Colonic mucosa (tissue), 4 donors: ENCODE measurements around the gene MVK. TPM values are rescaled to one million over a fixed set of nuclear protein-coding genes. Genes with fewer than 3 reads are reported as not detected.

ENCODE experiments used
- DNase-seq: peaks from one replicate; pipeline ENCODE4 v3.0.0-alpha.2; 2020
- H3K27ac ChIP-seq: fragments of 200-600 bp; one replicate; pipeline ENCODE4 v1.8.0; 2021
- H3K27me3 ChIP-seq: fragments of 200-600 bp; one replicate; pipeline ENCODE4 v1.8.0; 2021
- H3K36me3 ChIP-seq: fragments of 200-600 bp; one replicate; pipeline ENCODE4 v1.8.0; 2021
- H3K4me1 ChIP-seq: fragments of 200-600 bp; one replicate; pipeline ENCODE4 v1.8.0; 2021; ENCODE audit warnings: mild to moderate bottlenecking
- H3K4me3 ChIP-seq: fragments of 200-600 bp; one replicate; pipeline ENCODE4 v1.8.0; 2021
- H3K9ac ChIP-seq, 2 donors: one replicate each; pipeline ENCODE4 v1.7.0; 2013; ENCODE audit warnings: control low read depth in 2 of 2, low read depth in 2 of 2, low read length in 2 of 2
- H3K9me3 ChIP-seq: fragments of 200-600 bp; one replicate; pipeline ENCODE4 v1.8.0; 2021
- CTCF ChIP-seq: fragments of 200-600 bp; IDR thresholded peaks from one replicate; pipeline ENCODE4 v1.8.0; 2022; ENCODE audit warnings: antibody characterized with exemption, mild to moderate bottlenecking
- intact Hi-C: fragments of 100-400 bp; cut with DNase I; formaldehyde crosslinking; loops from one replicate; pipeline ENCODE4 v1.14.1; 2022
- total RNA-seq, 2 donors: library from RNA; stranded (reverse); fragmentation: NEBNext Ultra II Directional in 1 of 2; extraction: Animal tissue kit (Norgen Biotek cat#: 25700) in 1 of 2; gene quantifications; one replicate each; pipeline ENCODE4 v1.2.1, GENCODE V29; 2021
- donor health status: healthy.
- donor health status: DM: no; HTN: no; CAD: no.
- donor health status: DM: no; HTN: no; CAD: no.

The MVK gene
- total RNA-seq, 2 donors from 2014 or later, result 29.6 to 38.9 TPM

DNA sequence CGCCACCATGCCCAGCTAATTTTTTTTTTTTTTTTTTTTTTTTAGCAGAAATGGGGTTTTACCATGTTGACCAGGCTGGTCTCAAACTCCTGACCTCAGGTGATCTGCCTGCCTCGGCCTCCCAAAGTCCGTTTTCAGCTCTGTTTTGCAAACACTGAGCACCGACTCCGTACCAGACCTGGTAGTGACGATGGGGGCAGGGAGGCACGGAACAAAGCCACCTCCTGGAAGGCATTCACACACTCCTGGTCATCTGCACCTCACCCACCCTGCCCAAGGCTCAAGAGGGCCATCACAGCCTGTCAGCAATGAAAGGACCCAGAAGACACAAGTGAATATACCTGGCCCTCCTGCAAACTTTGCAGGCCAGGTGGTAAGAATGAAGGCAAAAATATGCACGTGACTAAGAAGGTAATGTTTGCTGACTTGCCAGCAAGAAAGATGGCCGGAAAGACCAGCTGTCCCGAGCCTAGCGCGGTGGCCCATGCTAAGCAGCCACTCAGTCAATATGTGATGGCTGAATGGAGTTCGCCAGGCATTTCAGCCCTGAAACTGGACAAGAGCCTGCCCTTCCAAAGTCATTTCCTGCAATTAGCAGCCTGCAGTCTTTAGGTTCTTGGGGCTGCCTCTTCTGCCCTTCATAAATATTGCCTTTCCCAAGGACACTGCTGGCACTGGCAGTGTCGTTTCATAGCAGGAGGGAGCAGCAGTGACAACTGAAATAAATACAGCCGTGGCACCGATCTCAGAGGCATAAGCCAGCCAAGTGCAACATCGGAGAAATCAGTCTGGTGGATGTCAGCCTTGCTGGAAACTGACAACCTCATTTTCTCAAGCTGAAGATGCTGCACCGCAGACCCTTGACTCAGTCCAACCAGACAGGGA lies 17.9 kb upstream of the MVK start:
- Histone ChIP-seq H3K9ac (no peak overlapping the region), H3K4me3 (no peak overlapping the region), H3K27ac (no peak overlapping the region), H3K4me1 (peaks cover 3% of the 10 kb centered on the region), H3K36me3 (no peaks in the 10 kb centered on the region), H3K9me3 (no peaks in the 10 kb centered on the region), H3K27me3 (peaks cover 9% of the 10 kb centered on the region)
- no peak for TF ChIP-seq CTCF
- DNase-seq, result no peak
- intact Hi-C loops, result no loop called here

DNA sequence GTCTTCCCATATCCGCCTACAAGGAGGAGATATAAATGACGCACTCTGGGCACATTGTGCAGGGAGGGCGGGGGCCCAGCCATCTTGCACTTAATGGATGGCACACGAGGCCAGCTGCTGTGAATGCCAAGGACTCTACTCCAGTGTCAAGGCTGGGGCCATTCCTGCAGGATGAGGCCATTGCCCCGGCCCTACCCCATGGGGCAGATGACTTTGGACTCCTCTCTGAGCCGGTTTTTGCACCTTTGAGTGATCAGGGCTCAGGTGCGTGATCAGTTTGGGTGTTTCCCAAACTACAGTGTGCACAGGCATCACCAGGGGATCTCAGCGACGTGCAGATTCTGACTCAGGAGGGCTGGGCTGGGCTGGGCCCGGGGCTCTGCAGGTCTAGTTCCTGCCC lies 16.4 kb upstream of the MVK start:
- H3K4me3 ChIP-seq, result no peak overlapping the region
- intact Hi-C loops, result no loop called here
- no peak for TF ChIP-seq CTCF
- no peaks in the 10 kb centered on the region for H3K36me3 ChIP-seq
- H3K9ac ChIP-seq, result no peak overlapping the region
- H3K4me1 ChIP-seq, result peaks cover 3% of the 10 kb centered on the region
- no peak overlapping the region for H3K27ac ChIP-seq
- H3K27me3 ChIP-seq, result peaks cover 9% of the 10 kb centered on the region
- no peak for DNase-seq
- no peaks in the 10 kb centered on the region for H3K9me3 ChIP-seq

DNA sequence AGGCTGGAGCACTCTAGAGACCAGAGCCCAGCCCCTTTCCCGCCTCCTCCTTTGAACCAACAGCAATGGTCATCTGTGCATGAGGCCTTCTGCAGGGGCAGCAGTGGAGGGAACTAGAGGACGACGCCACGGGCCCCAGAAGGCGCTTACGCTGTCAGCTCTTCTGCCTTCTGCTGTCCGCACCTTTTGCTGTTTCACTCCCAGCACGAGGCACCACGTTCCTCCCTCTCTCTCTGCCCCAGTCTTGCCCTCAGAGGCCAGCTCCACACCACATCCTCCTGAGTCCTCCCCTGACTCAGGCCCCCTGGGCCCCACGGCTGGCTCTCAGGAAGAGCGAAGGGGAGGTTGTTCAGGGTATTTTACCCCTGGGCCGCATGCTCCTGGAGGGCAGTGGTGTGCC lies 15.8 kb upstream of the MVK start:
- H3K36me3 ChIP-seq, result no peaks in the 10 kb centered on the region
- no peaks in the 10 kb centered on the region for H3K9me3 ChIP-seq
- DNase-seq, result no peak
- H3K4me1 ChIP-seq, result peaks cover 3% of the 10 kb centered on the region
- intact Hi-C loops, result no loop called here
- H3K4me3 ChIP-seq, result no peak overlapping the region
- H3K27ac ChIP-seq, result no peak overlapping the region
- no peak overlapping the region for H3K9ac ChIP-seq
- no peak for TF ChIP-seq CTCF
- peaks cover 9% of the 10 kb centered on the region for H3K27me3 ChIP-seq

- no peaks in the 10 kb centered on the region for H3K9me3 ChIP-seq
- intact Hi-C loops, result no loop called here
- peak; percentile 68 for DNase-seq
- H3K9ac ChIP-seq, result peak overlapping the region; percentile 6 to 26
- peaks cover 1% of the 10 kb centered on the region for H3K27me3 ChIP-seq
- no peak for TF ChIP-seq CTCF
- no peaks in the 10 kb centered on the region for H3K36me3 ChIP-seq
- H3K27ac ChIP-seq, result peak overlapping the region; percentile 50
- peaks cover 3% of the 10 kb centered on the region for H3K4me1 ChIP-seq
- no peak overlapping the region for H3K4me3 ChIP-seq
Observed at GRCh38 chr12:109558374-109559199, 15.0 kb upstream of the MVK start.

DNA sequence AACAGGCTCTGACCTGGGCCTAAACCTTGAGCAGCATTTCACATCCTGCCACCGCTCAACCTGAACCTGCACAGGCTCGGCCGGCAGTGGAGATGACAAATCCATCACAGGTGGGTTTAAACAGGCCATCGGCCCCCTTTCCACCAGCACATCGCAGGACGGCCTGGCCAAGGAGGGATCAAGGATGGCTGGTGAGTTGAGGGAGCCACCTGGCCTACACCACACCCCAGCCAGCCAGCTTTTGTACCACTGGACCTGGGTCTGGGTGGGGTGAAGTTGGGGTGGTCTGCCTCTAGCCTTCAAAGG lies 14.4 kb upstream of the MVK start:
- Histone ChIP-seq H3K27me3 (no peaks in the 10 kb centered on the region), H3K4me1 (peaks cover 3% of the 10 kb centered on the region), H3K9me3 (no peaks in the 10 kb centered on the region), H3K4me3 (no peak overlapping the region), H3K27ac (peak overlapping the region; percentile 50), H3K9ac (peak overlapping the region in 1 of 2 donors; percentile 6), H3K36me3 (no peaks in the 10 kb centered on the region)
- no peak for TF ChIP-seq CTCF
- no peak for DNase-seq
- intact Hi-C loops, result no loop called here
